A673 (cell line): Measurements from ENCODE around the gene NEK7.

Source experiments
- CTCF ChIP-seq: fragments of 300-800, 200-600 bp; sonication (generic); conservative IDR thresholded peaks from 2 replicates; pipeline ENCODE4 v1.5.1; 2017; ENCODE audit warnings: low read depth, mild to moderate bottlenecking, antibody characterized with exemption, low read length, moderate library complexity, mixed read lengths
- EZH2 ChIP-seq: fragments of 200-600 bp; sonication (generic); IDR thresholded peaks from 2 replicates; pipeline ENCODE4 v1.6.1; 2017; ENCODE audit warnings: borderline replicate concordance, low read depth, mild to moderate bottlenecking, mixed read lengths, antibody characterized with exemption, low read length; ENCODE audit not compliant: poor library complexity, severe bottlenecking

GRCh38 chr1:198135366-198135765 lies 21.4 kb upstream of the NEK7 start:
- no peak for TF ChIP-seq CTCF
- TF ChIP-seq EZH2 = no peak
